Activated gamma-delta T cell (primary cell): ENCODE measurements around the gene PAFAH1B1.

Experiments used
- DNase-seq: peaks from one replicate; lab custom pipeline; 2025; lab: John Stamatoyannopoulos, UW

The PAFAH1B1 gene

DNA sequence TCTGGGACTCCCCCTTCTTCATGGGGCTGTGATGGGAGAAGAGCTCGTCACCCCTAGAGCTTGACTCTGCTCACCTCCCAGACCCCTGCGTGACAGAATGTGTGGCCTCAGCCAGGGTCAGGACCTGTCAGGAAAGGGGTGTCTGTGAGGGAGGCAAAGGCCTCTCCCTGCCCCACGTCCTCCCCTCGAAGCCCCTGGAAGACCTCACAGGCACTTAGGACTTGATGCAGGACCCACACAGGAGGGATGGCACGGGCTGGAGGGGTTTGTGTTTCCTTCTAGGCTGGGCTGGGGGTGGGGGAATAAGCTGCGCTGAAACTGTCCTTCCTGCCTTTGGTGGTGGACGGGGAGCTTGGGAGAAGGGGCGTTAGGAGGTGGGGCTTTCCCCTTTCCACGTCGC lies 129.2 kb downstream of the PAFAH1B1 start:
- DNase-seq, result no peak

DNA sequence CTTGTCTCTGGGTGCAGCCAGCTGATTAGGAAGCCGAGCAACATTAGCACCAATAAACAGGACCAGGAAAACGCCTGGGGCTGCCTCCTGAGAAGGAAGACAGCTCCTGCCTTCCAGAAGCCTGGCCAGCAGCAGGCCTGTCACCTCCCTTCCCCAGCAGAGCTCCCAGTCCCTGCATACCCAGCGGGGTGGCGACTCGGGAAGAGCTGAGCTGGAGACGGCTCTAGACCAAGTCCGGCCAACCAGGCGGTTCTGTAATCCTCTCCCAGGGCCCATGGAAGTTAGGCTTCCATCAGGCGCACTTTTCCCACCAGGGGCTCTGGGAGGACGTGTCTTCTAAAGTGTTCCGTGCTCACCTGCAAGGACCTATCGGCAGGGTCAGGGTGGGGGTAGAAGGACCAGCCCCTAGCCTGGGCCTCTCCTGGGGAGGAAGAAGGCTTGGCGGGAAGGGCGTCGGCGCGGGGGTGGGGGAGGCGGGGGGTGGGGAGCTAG lies 130.1 kb downstream of the PAFAH1B1 start:
- no peak for DNase-seq

DNA sequence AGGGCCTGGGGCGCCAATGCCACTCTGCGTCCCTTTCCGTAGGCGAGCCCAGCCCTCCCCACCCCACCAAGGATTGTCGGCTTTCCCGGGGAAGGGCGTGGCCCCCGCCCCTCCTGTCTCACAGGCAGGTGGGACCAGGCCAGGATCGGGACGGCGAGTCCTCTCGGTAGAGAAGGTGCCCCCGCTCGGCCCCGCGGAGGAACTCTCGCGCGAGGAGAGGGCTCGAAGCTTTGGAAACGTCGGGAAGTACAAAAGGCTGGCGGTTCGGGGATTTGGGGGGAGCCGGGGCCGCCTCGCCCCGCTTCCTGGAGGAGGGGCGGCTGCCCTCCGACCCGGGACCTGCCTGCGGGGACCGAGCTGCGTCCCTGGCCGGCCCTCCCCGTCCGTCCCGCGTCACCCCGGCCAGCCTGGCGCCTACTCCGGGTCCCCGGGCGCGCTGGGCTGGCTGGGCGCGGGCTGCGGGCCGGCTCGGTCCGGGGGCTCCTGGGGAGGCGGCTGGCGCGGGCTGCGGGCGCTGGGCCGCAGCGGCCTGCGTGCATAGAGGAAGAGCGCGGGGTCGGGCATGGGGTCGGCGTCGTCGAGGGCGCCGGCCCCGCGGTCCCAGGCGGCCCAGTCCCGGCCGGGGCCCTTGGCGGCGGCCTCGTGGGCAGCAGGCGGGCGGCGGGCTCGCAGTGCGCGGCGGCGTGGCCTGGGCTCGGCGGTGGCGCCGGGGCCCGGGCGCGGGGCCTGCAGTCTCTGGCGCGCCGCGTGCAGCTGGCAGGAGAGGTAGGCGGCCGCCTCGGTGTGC lies 130.7 kb downstream of the PAFAH1B1 start:
- no peak for DNase-seq

DNA sequence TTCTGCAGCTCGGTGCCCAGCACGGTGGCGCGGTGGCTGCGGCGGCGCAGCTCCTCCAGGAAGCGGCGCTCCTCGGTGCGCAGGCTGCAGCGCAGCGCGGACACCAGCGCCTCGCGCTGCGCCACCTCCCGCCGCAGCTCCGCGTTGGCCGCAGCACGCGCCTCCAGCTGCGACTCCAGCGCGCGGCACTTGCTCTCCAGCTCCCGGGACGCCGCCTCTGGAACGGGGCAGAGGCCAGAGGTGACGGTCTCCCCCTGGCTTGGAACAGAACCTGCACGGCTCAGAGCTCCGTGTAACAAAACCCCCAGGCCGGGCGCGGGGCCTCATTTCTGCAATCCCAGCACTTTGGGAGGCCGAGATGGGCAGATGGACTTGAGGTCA lies 131.3 kb downstream of the PAFAH1B1 start:
- no peak for DNase-seq

DNA sequence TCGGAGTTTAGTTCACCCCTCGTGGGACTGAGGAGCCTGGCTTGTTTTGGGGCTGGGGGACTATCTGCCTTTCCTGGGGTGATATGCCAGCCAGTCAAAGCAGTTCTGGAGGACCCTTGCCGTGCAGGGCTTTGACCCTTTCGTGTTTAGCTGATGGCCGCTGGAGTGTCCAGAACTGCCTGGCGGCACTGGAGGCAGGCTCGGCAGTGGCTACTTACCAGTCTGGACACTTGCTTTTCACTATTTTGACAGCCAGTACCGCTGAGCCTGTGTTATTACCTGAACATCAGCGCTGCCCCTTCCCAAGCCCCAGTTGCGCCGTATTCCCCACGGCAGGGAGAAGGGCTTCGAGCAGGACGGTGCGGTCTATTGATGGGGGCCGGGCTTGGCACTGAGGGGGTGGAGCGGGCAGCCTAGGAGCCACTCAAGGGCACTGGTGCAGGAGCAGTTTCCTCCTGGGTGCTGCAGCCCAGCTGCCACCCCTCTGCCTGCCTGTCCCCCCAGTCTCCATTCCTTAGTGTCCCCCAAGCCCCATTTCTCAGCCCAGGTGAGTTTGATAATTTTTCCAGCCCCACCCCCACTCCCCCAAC lies 137.4 kb downstream of the PAFAH1B1 start:
- no peak for DNase-seq

DNA sequence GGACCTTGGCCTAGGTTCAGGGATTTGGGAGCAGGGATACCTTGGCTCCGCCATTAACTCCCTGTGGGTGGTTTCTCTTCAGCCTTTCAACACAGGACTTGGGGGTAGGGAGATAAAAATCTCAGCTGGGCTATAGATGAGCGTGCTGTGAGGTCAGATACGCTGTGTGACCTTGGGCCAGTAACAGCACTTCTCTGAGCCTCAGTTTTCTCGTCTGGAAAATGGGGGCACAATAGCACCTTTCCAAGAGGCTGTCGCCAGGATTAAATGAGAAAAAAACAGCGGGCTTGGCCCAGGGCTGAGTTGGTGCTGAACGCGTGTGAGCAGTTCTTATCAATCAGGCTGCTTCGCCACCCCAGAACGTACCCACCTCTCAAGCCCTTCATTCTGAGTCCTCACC lies 138.4 kb downstream of the PAFAH1B1 start:
- no peak for DNase-seq

DNA sequence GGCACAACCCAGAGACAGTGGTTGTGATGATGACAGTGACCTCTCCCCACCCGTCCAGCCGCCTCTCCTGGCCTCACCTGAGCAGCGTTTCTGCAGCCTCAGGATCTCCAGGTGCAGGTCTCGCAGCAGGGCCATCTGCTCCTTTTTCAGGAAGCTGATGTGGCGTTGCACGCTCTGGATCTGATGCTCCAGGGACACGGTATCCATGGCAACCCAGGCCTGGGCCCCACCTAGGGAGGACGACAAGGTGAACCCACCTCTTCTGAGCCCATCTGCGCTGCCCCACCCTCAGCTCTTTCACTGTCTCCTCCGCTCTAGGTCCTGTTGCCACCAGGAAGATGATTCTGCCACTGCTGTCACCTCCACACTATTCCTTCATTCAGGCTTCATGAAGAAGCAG lies 141.5 kb downstream of the PAFAH1B1 start:
- no peak for DNase-seq
